GM19324 (cell line): Measurements from ENCODE around the gene CCNB2.
"Not testable (repeated sequence)": the region's sequence is repeated elsewhere in the genome, so short reads cannot be mapped to it uniquely, and the experiment has no call there.

Source experiments
- ATAC-seq: cut with Tn5 transposase; IDR thresholded peaks from one replicate; pipeline ENCODE4 v1.9.1; 2021; ENCODE audit warnings: mild to moderate bottlenecking, moderate library complexity; ENCODE audit not compliant: unreplicated experiment, low FRiP score

CCNB2 gene

DNA sequence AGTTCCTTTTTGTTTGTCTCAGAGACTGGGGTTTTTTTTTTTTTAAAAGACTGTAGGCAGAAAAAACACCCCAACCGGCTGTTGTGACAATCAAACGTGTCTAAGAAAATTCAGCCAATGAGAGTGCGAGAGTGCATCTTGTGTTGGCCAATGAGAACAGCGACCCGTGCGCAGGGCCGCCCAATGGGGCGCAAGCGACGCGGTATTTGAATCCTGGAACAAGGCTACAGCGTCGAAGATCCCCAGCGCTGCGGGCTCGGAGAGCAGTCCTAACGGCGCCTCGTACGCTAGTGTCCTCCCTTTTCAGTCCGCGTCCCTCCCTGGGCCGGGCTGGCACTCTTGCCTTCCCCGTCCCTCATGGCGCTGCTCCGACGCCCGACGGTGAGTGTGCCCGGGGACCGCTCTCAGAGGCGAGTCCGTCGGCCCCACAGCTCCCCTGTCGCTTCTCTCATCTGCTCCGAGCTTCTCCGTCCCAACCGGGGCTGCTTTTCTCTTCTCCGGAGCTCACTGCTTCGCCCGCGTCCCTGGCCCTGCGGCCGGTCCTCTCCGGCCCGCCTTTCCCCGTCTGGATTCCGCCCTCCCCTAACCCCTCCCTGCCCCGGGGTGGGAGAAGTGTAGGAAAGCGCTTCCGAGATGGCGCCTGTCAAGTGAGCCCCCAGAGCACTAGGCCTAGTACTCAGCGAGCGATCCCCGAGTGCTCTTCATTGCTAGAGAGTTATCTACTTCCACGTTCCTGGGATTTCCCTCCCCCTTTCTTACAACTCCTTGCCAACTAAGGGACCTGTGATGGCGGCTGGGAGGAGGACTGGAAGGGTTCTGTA, at the start of gene CCNB2:
Gene CCNB2, plus strand, starts transcription at position 235 of the 821 bp plus-strand sequence. Its CDS starts 123 bp downstream, at position 358.
- peak; percentile 96 for ATAC-seq

DNA sequence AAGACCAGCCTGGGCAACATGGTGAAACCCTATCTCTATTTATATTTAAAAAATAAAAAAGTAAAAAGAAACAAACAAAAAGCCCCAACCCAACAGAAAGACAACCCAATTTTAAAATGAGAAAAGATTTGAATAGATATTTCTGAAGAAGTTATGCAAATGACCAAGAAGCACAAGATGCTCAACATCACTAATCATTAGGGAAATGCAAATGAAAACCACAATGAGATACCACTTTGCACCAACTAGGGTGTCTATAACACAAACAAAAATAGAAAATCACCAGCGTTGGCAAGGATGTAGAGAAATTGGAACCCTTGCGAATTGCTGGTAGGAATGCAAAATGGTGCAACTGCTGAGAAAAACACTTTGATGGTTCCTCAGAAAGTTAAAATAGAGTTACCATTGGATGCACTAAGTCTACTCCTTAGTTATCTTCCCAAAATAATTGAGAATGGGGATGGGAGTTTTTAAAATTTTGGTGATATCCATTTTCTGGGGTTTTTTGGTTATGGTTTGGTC, 45.8 kb upstream of the CCNB2 start:
- ATAC-seq = no peak

DNA sequence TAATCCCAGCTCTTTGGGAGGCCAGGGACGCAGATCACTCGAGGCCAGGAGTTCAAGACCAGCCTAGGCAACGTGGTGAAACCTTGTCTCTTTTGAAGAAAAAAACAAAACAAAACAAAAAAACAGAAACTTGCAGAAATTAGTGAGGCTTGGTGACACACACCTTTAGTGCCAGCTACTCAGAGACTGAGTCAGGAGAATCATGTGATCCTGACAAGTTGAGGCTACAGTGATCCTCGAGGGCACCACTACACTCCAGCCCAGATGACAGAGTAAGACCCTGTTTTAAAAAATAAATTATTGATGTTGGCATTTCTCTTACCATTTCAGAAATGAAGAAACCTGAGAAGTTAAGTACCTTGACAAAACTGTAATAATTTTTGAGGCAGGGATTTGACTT, 44.6 kb upstream of the CCNB2 start:
- ATAC-seq = no peak

GRCh38 chr15:59063042-59063441, 41.9 kb upstream of the CCNB2 start:
- no peak for ATAC-seq

DNA sequence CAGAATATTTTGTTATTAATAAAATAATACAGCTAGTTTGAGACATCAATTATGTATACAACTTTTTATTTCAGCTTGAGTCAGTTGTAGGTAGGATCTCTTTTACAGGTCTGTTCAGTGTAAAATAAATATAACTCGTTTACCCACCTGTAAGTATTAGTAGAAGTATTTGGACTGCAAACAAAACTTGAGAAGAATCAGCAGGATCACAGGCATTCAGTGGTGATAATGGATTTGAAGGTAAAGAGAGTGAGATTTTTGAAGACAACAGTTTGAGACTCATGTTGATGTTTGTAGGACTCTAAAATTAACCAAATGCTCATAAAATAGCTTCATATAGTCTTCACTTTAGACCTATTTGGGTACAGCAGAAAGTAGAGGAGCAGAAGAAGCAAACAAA, 35.5 kb upstream of the CCNB2 start:
- no peak for ATAC-seq

- ATAC-seq = no peak
These were observed 30.3 kb upstream of the CCNB2 start for GRCh38 chr15:59074607-59075006.

DNA sequence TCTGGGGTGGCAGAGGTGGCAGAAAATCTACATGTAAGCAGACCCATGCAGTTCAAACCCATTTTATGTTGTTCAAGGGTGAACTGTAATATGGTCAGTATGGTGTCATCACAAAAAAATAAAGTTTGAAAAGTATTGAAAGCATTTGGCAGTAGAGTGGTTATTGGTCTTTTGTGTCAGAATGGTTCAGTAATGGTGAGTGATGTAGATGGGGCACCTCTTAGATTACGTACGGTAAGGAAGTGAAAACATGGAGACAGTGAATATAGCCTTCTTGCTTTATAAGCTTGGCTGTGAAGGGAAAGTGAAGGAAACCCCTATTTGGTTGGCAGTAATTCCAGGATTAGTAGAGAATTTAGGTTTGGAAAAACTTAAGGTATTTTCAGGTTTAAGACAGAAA, 17.2 kb upstream of the CCNB2 start:
- ATAC-seq = no peak

- no peak for ATAC-seq
These were observed 10.9 kb upstream of the CCNB2 start for GRCh38 chr15:59094077-59094476.

GRCh38 chr15:59096429-59096828, 8.5 kb upstream of the CCNB2 start:
- no peak for ATAC-seq

GRCh38 chr15:59099162-59099685, 5.7 kb upstream of the CCNB2 start:
- ATAC-seq = no peak

GRCh38 chr15:59104602-59104911, 389 bp upstream of the CCNB2 start:
- ATAC-seq = peak; percentile 33

- ATAC-seq = no peak
These were observed 908 bp downstream of the CCNB2 start for GRCh38 chr15:59105854-59106253.

DNA sequence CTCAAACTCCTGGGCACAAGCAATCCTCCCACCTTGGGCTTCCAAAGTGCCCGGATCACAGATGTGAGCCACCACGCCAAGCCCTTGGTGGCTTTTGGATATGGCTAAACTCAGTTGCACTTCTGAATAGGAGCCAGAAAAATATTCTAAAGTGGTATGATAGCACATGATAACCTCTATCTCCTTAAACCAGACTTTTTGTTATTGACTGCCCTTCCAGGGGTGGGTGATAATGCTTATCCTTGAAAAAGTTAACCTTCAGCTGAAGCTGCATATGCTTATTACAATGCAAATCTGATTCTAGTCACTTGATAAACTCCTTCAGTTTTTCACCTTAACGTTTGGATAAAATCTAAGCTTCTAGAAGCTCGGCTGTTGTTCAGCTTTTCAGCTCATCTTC, 6.3 kb downstream of the CCNB2 start:
- ATAC-seq = no peak

DNA sequence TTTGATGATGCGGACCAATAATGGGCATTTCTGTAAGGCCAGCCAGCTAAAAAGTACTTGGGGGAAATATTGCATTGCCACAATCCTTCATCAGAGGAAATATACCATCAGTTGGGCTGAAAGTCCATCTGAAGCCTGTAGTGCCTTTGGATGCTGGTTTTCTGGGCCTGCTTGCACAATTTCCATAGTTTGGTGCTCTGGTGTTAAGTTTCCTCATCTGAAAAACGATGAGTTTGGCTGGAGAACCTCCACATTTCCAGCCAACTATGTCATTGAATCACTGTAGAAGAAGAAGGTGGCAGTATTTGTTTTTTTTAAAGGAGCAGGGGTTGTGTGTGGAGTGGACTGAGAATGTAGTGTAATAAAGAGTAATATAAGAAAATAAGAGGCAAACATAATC, 10.1 kb downstream of the CCNB2 start:
- no peak for ATAC-seq

DNA sequence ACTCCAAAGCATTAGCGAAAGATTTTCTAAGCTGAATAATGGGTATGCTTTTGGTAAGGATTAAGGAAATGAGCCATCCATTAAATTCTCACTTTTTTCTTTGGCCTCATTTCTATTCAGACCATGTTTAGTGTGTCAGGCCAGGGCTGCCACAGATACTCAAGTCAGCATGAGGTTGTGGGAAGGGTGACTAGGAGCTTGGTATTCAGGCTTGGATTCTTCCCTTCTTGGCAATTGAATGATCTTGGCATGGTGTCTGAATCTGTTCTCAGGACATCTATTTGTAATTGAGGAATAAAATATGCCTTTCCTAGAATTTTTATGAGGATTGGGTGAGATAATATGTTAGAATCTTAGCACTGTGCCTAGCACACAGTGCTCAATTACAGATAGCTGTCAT, 11.2 kb downstream of the CCNB2 start:
- ATAC-seq = no peak

DNA sequence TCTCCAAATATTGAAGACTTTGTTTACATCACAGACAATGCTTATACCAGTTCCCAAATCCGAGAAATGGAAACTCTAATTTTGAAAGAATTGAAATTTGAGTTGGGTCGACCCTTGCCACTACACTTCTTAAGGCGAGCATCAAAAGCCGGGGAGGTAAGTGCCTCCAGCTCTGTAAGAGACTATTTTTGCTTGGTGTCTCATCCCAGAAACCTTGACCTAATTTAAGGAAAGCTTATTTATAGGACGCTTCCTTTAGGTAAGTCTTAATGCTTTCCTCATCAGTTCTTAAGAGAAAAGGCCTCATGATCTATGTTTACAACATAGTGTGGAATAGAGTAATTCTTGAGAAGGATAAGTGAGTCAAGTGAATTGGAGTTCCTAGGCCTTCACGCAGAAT, 11.8 kb downstream of the CCNB2 start:
- ATAC-seq = no peak

- ATAC-seq = no peak
These were observed 14.7 kb downstream of the CCNB2 start for GRCh38 chr15:59119625-59120024.

DNA sequence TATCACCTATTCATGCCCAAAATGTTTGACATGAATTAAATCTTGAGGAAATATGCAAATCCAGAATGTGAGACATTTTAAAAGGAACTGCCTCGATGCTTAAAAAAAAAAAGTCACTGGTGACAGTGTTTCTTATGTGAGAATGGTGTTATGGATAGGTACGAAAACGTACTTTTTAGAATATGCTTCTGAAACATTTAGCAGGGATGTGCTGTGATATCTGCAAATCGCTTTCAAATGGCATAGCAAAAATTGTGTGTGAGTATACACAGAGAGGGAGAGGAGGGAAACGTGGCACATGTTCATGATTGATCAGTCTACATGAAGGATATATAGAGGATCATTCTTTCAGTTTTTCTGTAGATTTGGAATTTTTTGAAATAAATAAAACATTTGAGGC, 16.0 kb downstream of the CCNB2 start:
- no peak for ATAC-seq

DNA sequence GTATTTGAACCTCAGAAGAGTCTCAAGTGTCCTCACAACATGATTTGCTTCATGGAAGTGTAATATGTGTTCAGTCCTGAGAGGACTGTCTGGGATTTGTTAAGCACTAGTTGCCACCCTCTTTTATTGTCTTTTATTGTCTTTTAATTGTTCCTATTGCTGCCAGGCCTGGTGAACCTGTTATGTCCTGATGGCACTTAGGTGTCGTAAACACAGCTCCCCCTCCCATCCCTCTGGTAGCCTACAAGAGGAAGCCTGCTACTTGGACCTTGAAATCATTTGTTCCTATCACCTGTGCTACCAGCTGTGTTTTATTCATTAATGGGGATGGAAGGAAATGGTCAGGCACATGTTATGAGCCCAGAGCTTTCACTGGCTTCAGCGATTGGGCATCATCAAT, 19.3 kb downstream of the CCNB2 start:
- ATAC-seq = no peak

DNA sequence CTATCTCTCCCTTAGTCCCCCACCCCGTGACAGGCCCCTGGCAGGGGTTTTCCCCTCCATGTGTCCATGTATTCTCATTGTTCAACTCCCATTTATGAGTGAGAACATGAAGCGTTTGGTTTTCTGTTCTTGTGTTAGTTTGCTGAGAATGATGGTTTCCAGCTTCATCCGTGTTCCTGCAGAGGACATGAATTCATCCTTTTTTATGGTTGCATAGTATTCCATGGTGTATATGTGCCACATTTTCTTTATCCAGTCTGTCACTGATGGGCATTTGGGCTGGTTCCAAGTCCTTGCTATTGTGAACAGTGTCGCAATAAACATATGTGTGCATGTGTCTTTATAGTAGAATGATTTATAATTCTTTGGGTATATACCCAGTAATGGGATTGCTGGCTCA, 20.7 kb downstream of the CCNB2 start:
- not testable (repeated sequence) for ATAC-seq

GRCh38 chr15:59127255-59127654, 22.3 kb downstream of the CCNB2 start:
- not testable (repeated sequence) for ATAC-seq

GRCh38 chr15:59131456-59131855, 26.5 kb downstream of the CCNB2 start:
- ATAC-seq = no peak
